Stimulated activated naive CD8-positive, alpha-beta T cell treated with anti-CD3 and anti-CD28 coated beads, Interleukin-15, amount 100 ng/mL, for 72 hours (primary cell): ENCODE results near the gene ATP10A.

Experiments used
- ATAC-seq: fragments of 150-1000 bp; cut with Tn5 transposase; 2 replicates; pipeline ENCODE4 v1.10.0; 2021; ENCODE audit warnings: mild to moderate bottlenecking, moderate library complexity
- DNase-seq, 2 donors: peaks; one replicate each; pipeline ENCODE4 v3.0.0; 2021 to 2022
- H3K27ac Mint-ChIP-seq, 2 donors: one replicate each; pipeline ENCODE4 v1.8.0; 2022; ENCODE audit warnings: mild to moderate bottlenecking in 2 of 2, mixed read lengths in 2 of 2, moderate library complexity in 2 of 2
- H3K27me3 Mint-ChIP-seq: one replicate; pipeline ENCODE4 v1.8.0; 2022; ENCODE audit warnings: mixed read lengths
- H3K4me1 Mint-ChIP-seq: one replicate; pipeline ENCODE4 v1.8.0; 2022; ENCODE audit warnings: mild to moderate bottlenecking, mixed read lengths
- H3K4me3 Mint-ChIP-seq, 2 donors: one replicate each; pipeline ENCODE4 v1.8.0; 2022; ENCODE audit warnings: mild to moderate bottlenecking in 2 of 2, mixed read lengths in 2 of 2, moderate library complexity in 1 of 2
- H3K9me3 Mint-ChIP-seq, 2 donors: one replicate each; pipeline ENCODE4 v1.8.0; 2022; ENCODE audit warnings: mixed read lengths in 2 of 2

ATP10A gene

DNA sequence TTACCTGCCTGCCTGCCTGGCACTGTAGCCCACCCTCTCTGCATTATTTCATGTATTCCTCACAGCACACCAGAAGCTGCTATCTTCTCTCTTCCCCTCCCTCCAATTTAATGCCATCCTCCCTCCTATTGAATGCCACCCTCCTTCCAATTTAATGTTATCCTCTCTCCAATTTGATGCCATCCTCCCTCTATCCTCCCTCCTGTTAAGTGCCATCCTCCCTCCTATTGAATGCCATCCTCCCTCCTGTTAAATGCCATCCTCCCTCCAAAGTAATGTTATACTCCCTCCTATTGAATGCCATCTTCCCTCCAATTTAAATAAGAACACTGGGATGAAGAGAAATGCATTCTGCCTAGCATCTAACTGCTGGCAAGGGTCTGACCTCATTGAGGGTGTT is 11.1 kb downstream of the ATP10A start:
- Mint-ChIP-seq H3K4me3 (peak overlapping the region; percentile 58 to 96), H3K4me1 (peaks cover 100% of the 10 kb centered on the region), H3K27me3 (no peaks in the 10 kb centered on the region), H3K9me3 (peaks cover 13 to 20% of the 10 kb centered on the region in 2 donors), H3K27ac (peak overlapping the region; percentile 85 to 86)
- no peak for DNase-seq
- ATAC-seq: no peak

GRCh38 chr15:25850154-25851111 is 12.7 kb downstream of the ATP10A start:
- DNase-seq: peak; percentile 74 to 82
- H3K27me3 Mint-ChIP-seq: no peaks in the 10 kb centered on the region

GRCh38 chr15:25849157-25849921 is 13.8 kb downstream of the ATP10A start:
- peaks cover 98% of the 10 kb centered on the region for H3K4me1 Mint-ChIP-seq
- ATAC-seq (no peak), DNase-seq (no peak)
- H3K4me3 Mint-ChIP-seq: peak overlapping the region; percentile 85 to 96
- H3K27me3 Mint-ChIP-seq: no peaks in the 10 kb centered on the region
- no peaks in the 10 kb centered on the region for H3K9me3 Mint-ChIP-seq
- peak overlapping the region; percentile 100 for H3K27ac Mint-ChIP-seq

More at GRCh38 chr15:25850154-25851111, 12.7 kb downstream of the ATP10A start:
- H3K27ac Mint-ChIP-seq: peak overlapping the region; percentile 100
- peaks cover 4 to 5% of the 10 kb centered on the region in 2 donors for H3K9me3 Mint-ChIP-seq
- H3K4me1 Mint-ChIP-seq: peaks cover 100% of the 10 kb centered on the region
- peak; percentile 81 for ATAC-seq
- peak overlapping the region; percentile 85 to 96 for H3K4me3 Mint-ChIP-seq

GRCh38 chr15:25848784-25849156 is 14.4 kb downstream of the ATP10A start:
- Mint-ChIP-seq H3K27ac (peak overlapping the region; percentile 100), H3K4me1 (peaks cover 96% of the 10 kb centered on the region), H3K27me3 (no peaks in the 10 kb centered on the region), H3K9me3 (no peaks in the 10 kb centered on the region), H3K4me3 (peak overlapping the region; percentile 85 to 96)
- DNase-seq: no peak
- ATAC-seq: no peak

DNA sequence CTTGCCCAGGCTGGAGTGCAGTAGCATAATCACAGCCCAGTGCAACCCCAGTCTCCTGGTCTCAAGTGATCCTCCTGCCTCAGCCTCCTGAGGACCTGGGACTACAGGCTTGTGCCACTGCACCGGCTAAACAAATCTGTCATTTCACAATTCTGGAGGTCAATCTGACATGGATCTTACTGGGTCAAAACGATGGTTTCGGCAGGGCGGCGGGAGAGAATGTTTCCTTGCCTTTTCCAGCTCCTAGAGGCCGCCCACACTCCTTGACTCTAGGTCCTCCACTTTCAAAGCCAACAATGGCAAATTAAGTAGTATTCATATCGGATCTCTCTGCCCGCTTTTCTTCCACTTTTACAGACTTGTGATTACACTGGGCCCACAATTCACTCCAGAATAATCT is 14.8 kb downstream of the ATP10A start:
- Mint-ChIP-seq H3K27me3 (no peaks in the 10 kb centered on the region), H3K4me3 (no peak overlapping the region), H3K9me3 (no peaks in the 10 kb centered on the region), H3K27ac (peak overlapping the region in 1 of 2 donors; percentile 59), H3K4me1 (peaks cover 96% of the 10 kb centered on the region)
- no peak for ATAC-seq
- no peak for DNase-seq

GRCh38 chr15:25847051-25847450 is 16.1 kb downstream of the ATP10A start:
- DNase-seq (no peak), ATAC-seq (no peak)
- H3K4me1 Mint-ChIP-seq: peaks cover 92% of the 10 kb centered on the region
- H3K4me3 Mint-ChIP-seq: peak overlapping the region; percentile 38 to 76
- H3K27me3 Mint-ChIP-seq: no peaks in the 10 kb centered on the region
- H3K9me3 Mint-ChIP-seq: no peaks in the 10 kb centered on the region
- peak overlapping the region; percentile 60 to 95 for H3K27ac Mint-ChIP-seq

DNA sequence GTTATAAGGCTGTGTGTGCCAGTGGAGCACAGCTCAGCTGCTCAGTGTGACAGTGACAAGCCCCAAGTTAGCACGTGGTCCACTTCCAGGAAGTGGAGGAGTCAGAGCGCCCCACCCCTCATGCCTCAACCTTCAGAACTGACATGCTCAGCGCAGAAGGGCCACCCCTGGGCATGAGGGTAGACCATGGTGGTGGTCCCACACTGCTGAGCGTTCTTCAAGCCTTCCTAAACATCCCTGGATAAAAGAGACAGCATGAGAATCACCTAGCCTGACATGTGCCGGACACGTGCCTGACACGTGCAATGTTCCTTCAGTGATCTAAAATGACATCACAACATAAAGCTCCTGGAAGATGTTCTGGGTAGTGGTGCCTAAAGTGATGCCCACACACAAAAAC is 16.8 kb downstream of the ATP10A start:
- Mint-ChIP-seq H3K4me3 (peak overlapping the region; percentile 46 to 66), H3K4me1 (peaks cover 91% of the 10 kb centered on the region), H3K27ac (peak overlapping the region; percentile 92 to 96), H3K9me3 (no peaks in the 10 kb centered on the region), H3K27me3 (no peaks in the 10 kb centered on the region)
- ATAC-seq (peak; percentile 58), DNase-seq (peak in 1 of 2 donors; percentile 62)

DNA sequence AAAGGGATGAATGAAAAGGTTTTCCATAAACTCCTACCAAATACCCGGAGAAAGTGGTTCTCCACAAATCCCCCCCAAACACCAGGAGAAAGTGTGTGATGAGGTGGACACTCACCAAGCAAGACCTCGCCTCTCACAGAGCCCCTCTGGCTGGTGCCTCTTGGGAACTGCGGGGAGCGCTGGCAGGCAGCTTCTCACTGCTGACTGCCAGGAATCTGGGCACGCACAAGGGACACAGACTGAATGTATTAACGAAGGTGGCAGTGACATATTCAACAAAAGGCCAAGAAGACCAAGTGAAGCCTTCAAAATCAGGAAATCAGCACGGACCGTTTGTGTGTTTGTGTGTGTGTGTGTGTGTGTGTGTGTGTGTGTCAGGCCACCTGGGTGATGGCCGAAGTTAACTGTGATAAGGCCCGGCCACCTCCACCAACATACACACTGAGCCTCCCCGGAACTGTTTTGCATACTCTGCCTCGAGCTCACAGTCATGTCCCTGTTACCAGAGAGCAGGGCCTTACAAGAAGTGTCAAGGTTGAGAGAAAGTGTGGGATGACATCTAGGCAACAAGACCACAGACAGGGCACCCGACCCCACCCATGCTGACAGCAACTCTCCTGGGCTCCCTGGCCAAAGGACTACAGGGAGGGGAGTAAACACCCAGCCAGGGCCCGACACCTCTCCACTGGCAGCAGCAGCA is 18.0 kb downstream of the ATP10A start:
- DNase-seq (no peak), ATAC-seq (no peak)
- Mint-ChIP-seq H3K4me3 (peak overlapping the region in 1 of 2 donors; percentile 9), H3K27me3 (no peaks in the 10 kb centered on the region), H3K4me1 (peaks cover 83% of the 10 kb centered on the region), H3K27ac (peak overlapping the region; percentile 45 to 93), H3K9me3 (no peaks in the 10 kb centered on the region)

- Mint-ChIP-seq H3K4me3 (no peak overlapping the region), H3K4me1 (peaks cover 83% of the 10 kb centered on the region), H3K9me3 (no peaks in the 10 kb centered on the region), H3K27me3 (no peaks in the 10 kb centered on the region), H3K27ac (no peak overlapping the region)
- ATAC-seq: no peak
- DNase-seq: no peak
Observed at GRCh38 chr15:25844542-25844941, 18.6 kb downstream of the ATP10A start.

- DNase-seq (no peak), ATAC-seq (no peak)
- H3K27me3 Mint-ChIP-seq: no peaks in the 10 kb centered on the region
- peaks cover 83% of the 10 kb centered on the region for H3K4me1 Mint-ChIP-seq
- no peak overlapping the region for H3K4me3 Mint-ChIP-seq
- H3K9me3 Mint-ChIP-seq: no peaks in the 10 kb centered on the region
- H3K27ac Mint-ChIP-seq: peak overlapping the region in 1 of 2 donors; percentile 78
Observed at GRCh38 chr15:25844076-25844475, 19.1 kb downstream of the ATP10A start.

DNA sequence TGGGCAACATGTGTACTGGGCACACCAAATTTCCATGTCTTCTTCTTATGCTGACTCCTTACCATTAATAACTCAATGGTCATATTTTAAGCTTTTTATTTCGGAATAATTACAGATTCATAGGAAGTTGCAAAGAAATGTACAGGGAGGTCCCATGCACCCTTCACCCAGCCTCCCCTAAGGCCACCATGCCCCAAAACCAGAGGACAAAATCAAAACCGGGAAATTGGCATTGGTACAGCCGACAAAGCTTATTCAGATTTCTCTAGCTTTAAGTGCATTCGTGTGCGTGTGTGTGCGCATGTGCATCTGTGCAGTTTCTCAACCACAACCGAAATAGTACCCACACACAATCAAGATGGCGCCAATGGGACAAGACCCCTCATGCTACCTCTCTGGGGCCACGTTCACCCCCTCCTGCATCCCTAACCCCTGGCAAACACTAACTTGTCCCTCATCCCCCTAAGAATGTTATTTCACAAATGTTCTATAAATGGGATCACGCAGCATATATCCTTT is 23.4 kb downstream of the ATP10A start:
- Mint-ChIP-seq H3K4me3 (no peak overlapping the region), H3K9me3 (no peaks in the 10 kb centered on the region), H3K4me1 (peaks cover 54% of the 10 kb centered on the region), H3K27ac (no peak overlapping the region), H3K27me3 (no peaks in the 10 kb centered on the region)
- DNase-seq: no peak
- ATAC-seq: no peak

GRCh38 chr15:25838871-25839195 is 24.3 kb downstream of the ATP10A start:
- H3K9me3 Mint-ChIP-seq: no peaks in the 10 kb centered on the region
- DNase-seq (no peak), ATAC-seq (no peak)
- H3K4me1 Mint-ChIP-seq: peaks cover 54% of the 10 kb centered on the region
- no peak overlapping the region for H3K4me3 Mint-ChIP-seq
- H3K27me3 Mint-ChIP-seq: no peaks in the 10 kb centered on the region
- no peak overlapping the region for H3K27ac Mint-ChIP-seq

GRCh38 chr15:25838191-25838870 is 24.8 kb downstream of the ATP10A start:
- Mint-ChIP-seq H3K27ac (no peak overlapping the region), H3K4me1 (peaks cover 53% of the 10 kb centered on the region), H3K4me3 (no peak overlapping the region), H3K27me3 (no peaks in the 10 kb centered on the region), H3K9me3 (no peaks in the 10 kb centered on the region)
- DNase-seq: peak in 1 of 2 donors; percentile 24
- peak; percentile 92 for ATAC-seq

DNA sequence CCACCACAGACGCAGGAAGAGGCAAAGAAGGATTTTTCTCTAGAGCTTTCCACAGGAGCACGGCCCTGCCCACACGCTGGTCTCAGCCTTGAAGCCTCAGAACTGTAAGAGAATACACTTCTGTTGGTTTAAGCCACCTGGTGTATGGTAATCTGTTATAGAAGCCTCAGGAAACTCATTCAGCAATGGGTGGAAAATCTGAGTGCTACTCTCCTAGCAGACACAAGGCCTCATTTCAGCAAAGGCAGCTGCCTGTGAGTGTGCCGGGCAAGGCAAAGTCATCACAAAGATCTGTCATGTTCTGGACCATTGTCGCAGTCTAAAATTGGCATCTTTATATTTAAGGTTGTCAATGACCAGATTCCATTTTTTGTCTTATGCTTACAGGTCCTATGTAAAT is 31.0 kb downstream of the ATP10A start:
- Mint-ChIP-seq H3K27me3 (no peaks in the 10 kb centered on the region), H3K4me1 (peaks cover 52% of the 10 kb centered on the region), H3K9me3 (peaks cover 6% of the 10 kb centered on the region in 2 donors), H3K27ac (peak overlapping the region in 1 of 2 donors; percentile 6), H3K4me3 (peak overlapping the region in 1 of 2 donors; percentile 6)
- DNase-seq (no peak), ATAC-seq (peak; percentile 60)
